ENCODE results near the gene TADA3. TPM values are rescaled to one million over a fixed set of nuclear protein-coding genes. Genes with fewer than 3 reads are reported as not detected.

Gene TADA3
- total and polyA plus RNA-seq, 2 experiments from 2014 or later, result 29.1 to 61.7 TPM

- Histone ChIP-seq H3K4me1 (ENCODE audit: insufficient read depth) (no peaks in the 10 kb centered on the region), H2AFZ (peak within 1 kb of the TSS; percentile 93), H3F3A (replicated peaks; ENCODE audit: low read depth) (no peaks in the 10 kb centered on the region), H4K20me1 (replicated peaks; ENCODE audit: insufficient read depth) (no peaks in the 10 kb centered on the region), H3K4me2 (peak within 1 kb of the TSS; percentile 85), H3K79me2 (replicated peaks; ENCODE audit: insufficient read depth) (no peaks in the 10 kb centered on the region), H3K27ac (ENCODE audit: low read depth) (no peak within 1 kb of the TSS), H3K9me2 (ENCODE audit: insufficient read depth) (no peaks in the 10 kb centered on the region), H3K4me3 (peak within 1 kb of the TSS; percentile 68), H3K27me3 (ENCODE audit: insufficient read depth) (peaks cover 62% of the 10 kb centered on the region), H3K36me3 (ENCODE audit: insufficient read depth) (no peaks in the 10 kb centered on the region)
- Mint-ChIP-seq H3K4me3 (peak within 1 kb of the TSS; percentile 69), H3K4me1 (peaks cover 18% of the 10 kb centered on the region), H3K36me3 (ENCODE audit: low read depth) (no peaks in the 10 kb centered on the region), H3K27ac (no peak within 1 kb of the TSS), H3K9me3 (no peaks in the 10 kb centered on the region), H3K27me3 (ENCODE audit: insufficient read depth, low read depth, poor library complexity) (peaks cover 42% of the 10 kb centered on the region)
- ATAC-seq, result peak; percentile 94
- TF ChIP-seq CREB1 (CRISPR knock-in tag; IDR thresholded peaks at IDR 0.05; ENCODE audit: low read depth), result peak; percentile 53; the same call in 1 of the 2 replicates
- no peak for TF ChIP-seq EZH2 (IDR thresholded peaks at IDR 0.05; ENCODE audit: low read depth, unreplicated experiment)
- no peak for TF ChIP-seq REST (IDR thresholded peaks at IDR 0.05; ENCODE audit: unreplicated experiment)
- peak; percentile 89 for TF ChIP-seq ZNF331 (CRISPR knock-in tag; IDR thresholded peaks at IDR 0.05; ENCODE audit: low read depth)
- TF ChIP-seq, protein P1, sequence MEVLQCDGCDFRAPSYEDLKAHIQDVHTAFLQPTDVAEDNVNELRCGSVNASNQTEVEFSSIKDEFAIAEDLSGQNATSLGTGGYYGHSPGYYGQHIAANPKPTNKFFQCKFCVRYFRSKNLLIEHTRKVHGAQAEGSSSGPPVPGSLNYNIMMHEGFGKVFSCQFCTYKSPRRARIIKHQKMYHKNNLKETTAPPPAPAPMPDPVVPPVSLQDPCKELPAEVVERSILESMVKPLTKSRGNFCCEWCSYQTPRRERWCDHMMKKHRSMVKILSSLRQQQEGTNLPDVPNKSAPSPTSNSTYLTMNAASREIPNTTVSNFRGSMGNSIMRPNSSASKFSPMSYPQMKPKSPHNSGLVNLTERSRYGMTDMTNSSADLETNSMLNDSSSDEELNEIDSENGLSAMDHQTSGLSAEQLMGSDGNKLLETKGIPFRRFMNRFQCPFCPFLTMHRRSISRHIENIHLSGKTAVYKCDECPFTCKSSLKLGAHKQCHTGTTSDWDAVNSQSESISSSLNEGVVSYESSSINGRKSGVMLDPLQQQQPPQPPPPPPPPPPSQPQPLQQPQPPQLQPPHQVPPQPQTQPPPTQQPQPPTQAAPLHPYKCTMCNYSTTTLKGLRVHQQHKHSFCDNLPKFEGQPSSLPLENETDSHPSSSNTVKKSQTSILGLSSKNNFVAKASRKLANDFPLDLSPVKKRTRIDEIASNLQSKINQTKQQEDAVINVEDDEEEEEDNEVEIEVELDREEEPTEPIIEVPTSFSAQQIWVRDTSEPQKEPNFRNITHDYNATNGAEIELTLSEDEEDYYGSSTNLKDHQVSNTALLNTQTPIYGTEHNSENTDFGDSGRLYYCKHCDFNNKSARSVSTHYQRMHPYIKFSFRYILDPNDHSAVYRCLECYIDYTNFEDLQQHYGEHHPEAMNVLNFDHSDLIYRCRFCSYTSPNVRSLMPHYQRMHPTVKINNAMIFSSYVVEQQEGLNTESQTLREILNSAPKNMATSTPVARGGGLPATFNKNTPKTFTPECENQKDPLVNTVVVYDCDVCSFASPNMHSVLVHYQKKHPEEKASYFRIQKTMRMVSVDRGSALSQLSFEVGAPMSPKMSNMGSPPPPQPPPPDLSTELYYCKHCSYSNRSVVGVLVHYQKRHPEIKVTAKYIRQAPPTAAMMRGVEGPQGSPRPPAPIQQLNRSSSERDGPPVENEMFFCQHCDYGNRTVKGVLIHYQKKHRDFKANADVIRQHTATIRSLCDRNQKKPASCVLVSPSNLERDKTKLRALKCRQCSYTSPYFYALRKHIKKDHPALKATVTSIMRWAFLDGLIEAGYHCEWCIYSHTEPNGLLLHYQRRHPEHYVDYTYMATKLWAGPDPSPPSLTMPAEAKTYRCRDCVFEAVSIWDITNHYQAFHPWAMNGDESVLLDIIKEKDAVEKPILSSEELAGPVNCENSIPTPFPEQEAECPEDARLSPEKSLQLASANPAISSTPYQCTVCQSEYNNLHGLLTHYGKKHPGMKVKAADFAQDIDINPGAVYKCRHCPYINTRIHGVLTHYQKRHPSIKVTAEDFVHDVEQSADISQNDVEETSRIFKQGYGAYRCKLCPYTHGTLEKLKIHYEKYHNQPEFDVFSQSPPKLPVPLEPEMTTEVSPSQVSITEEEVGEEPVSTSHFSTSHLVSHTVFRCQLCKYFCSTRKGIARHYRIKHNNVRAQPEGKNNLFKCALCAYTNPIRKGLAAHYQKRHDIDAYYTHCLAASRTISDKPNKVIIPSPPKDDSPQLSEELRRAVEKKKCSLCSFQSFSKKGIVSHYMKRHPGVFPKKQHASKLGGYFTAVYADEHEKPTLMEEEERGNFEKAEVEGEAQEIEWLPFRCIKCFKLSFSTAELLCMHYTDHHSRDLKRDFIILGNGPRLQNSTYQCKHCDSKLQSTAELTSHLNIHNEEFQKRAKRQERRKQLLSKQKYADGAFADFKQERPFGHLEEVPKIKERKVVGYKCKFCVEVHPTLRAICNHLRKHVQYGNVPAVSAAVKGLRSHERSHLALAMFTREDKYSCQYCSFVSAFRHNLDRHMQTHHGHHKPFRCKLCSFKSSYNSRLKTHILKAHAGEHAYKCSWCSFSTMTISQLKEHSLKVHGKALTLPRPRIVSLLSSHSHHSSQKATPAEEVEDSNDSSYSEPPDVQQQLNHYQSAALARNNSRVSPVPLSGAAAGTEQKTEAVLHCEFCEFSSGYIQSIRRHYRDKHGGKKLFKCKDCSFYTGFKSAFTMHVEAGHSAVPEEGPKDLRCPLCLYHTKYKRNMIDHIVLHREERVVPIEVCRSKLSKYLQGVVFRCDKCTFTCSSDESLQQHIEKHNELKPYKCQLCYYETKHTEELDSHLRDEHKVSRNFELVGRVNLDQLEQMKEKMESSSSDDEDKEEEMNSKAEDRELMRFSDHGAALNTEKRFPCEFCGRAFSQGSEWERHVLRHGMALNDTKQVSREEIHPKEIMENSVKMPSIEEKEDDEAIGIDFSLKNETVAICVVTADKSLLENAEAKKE (CRISPR knock-in tag; IDR thresholded peaks at IDR 0.05), result no peak
- no peak for TF ChIP-seq EZH2phosphoT487 (IDR thresholded peaks at IDR 0.05; ENCODE audit: unreplicated experiment)
- no peak for TF ChIP-seq JUNB (IDR thresholded peaks at IDR 0.05; ENCODE audit: unreplicated experiment)
- TF ChIP-seq ZNF114 (CRISPR knock-in tag; IDR thresholded peaks at IDR 0.05), result no peak
- TF ChIP-seq, protein P2, sequence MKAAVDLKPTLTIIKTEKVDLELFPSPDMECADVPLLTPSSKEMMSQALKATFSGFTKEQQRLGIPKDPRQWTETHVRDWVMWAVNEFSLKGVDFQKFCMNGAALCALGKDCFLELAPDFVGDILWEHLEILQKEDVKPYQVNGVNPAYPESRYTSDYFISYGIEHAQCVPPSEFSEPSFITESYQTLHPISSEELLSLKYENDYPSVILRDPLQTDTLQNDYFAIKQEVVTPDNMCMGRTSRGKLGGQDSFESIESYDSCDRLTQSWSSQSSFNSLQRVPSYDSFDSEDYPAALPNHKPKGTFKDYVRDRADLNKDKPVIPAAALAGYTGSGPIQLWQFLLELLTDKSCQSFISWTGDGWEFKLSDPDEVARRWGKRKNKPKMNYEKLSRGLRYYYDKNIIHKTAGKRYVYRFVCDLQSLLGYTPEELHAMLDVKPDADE (IDR thresholded peaks at IDR 0.05), result no peak
- TF ChIP-seq STAT1 (IDR thresholded peaks at IDR 0.05; ENCODE audit: unreplicated experiment), result no peak
- peak; percentile 43; the same call in 1 of the 2 replicates for TF ChIP-seq POLR2AphosphoS5 (IDR thresholded peaks at IDR 0.05; ENCODE audit: low read depth)
- peak; percentile 86 for DNase-seq (ENCODE audit: low spot score)
Observed at GRCh38 chr3:9769426-9770275, 22.6 kb downstream of the TADA3 start, which contains the start of gene CAMK1. TSS of gene CAMK1 (minus strand) at chr3:9769947. CDS start at chr3:9767749, 2,198 bp downstream.

Data from GM23338 (cell line).